AG04449 (cell line): Measurements from ENCODE around the gene OR52N1.

Experiments used
- CTCF ChIA-PET: fragments of 350-600 bp; formaldehyde crosslinking; extraction: SDS; loops from one replicate; lab custom pipeline; 2021; ENCODE audit warnings: antibody characterized with exemption; lab: Yijun Ruan, JAX
- POLR2A ChIA-PET: fragments of 400-600, 350-600 bp; formaldehyde crosslinking; extraction: SDS; loops from one replicate; lab custom pipeline; 2020; ENCODE audit warnings: antibody characterized with exemption, inconsistent platforms; lab: Yijun Ruan, JAX
- DNase-seq: peaks from one replicate; pipeline ENCODE4 v3.0.0-alpha.2; 2010; ENCODE audit warnings: low read depth, low spot score
- H3K4me3 ChIP-seq: 2 replicates; pipeline ENCODE4 v1.5.1; 2011; ENCODE audit warnings: low read depth, mild to moderate bottlenecking, control low read depth, low read length
- CTCF ChIP-seq: IDR thresholded peaks from one replicate; pipeline ENCODE4 v1.5.1; 2011; ENCODE audit warnings: mild to moderate bottlenecking, moderate library complexity, low read length, control low read depth, inconsistent platforms; ENCODE audit not compliant: insufficient read depth; ENCODE audit errors: missing control alignments

The OR52N1 gene

GRCh38 chr11:5737670-5738392, 53.2 kb downstream of the OR52N1 start:
- TF ChIP-seq CTCF, result no peak
- no peak for DNase-seq
- CTCF ChIA-PET, result no interaction called here
- POLR2A ChIA-PET, result no interaction called here
- H3K4me3 ChIP-seq, result no peak overlapping the region

- CTCF ChIA-PET, result no interaction called here
- no peak for TF ChIP-seq CTCF
- no peak overlapping the region for H3K4me3 ChIP-seq
- POLR2A ChIA-PET, result no interaction called here
- DNase-seq, result no peak
Measured at GRCh38 chr11:5737091-5737490, 54.0 kb downstream of the OR52N1 start.
